ENCODE results near the gene FABP1. TPM values are rescaled to one million over a fixed set of nuclear protein-coding genes. Genes with fewer than 3 reads are reported as not detected.

The FABP1 gene
- total RNA-seq: not detected in 2 replicates

GRCh38 chr2:88127888-88128653 lies at the start of gene FABP1:
FABP1 (minus strand) TSS chr2:88128062; CDS start chr2:88128017, 45 bp downstream.

Other genes with a start within 250 kb of the FABP1 start
- gene RNU2-63P, start 111.5 kb downstream of the FABP1 start, total RNA-seq: 23.4 TPM in 1 of 2 replicates, not detected in the other
- 26.7 and 34.5 TPM in 2 replicates for gene KRCC1, start 72.3 kb downstream of the FABP1 start, total RNA-seq
- not detected in 2 replicates for gene SMYD1, start 60.2 kb downstream of the FABP1 start, total RNA-seq
- gene THNSL2, start 42.3 kb upstream of the FABP1 start, total RNA-seq: 12.7 and 20.4 TPM in 2 replicates